ENCODE measurements around the gene KCNQ1. TPM values are rescaled to one million over a fixed set of nuclear protein-coding genes. Genes with fewer than 3 reads are reported as not detected.
A peak's percentile ranks its signal among the peaks of the same experiment; 100 is the strongest.

The KCNQ1 gene
- total and polyA plus RNA-seq, 9 of the 15 experiments (the other 6 are each of a cell fraction or from before 2014, with no cell fraction given) = 0.44 TPM; not detected in 8

DNA sequence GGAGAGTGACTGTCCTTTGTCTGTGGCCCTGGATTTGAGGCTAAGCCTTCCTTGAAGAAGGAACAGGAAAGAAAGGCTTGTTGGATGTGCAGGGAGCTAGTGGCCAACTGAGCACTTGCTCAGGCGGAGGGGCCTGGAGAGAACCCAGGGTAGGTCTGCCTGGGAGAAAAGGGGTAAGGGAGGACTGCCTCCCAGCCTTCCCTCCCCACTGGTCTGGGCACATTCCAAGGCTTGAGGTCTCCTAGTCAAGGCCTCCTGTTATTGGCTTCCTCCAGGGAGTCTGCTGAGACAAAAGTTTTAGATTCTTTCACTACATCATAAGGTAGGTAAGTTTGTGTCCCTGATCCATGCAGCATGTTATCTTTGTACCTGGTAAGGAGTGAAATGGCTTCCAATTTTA lies 239.8 kb downstream of the KCNQ1 start:
- Histone ChIP-seq H2AFZ (ENCODE audit: low read depth, low read length) (no peak overlapping the region), H3K27me3 (ENCODE audit: control insufficient read depth in 2 of 2, insufficient read depth in 2 of 2, low read length in 2 of 2) (no peaks in the 10 kb centered on the region), H3K4me2 (ENCODE audit: insufficient read depth, low read length) (no peak overlapping the region), H3K4me3 (no peak overlapping the region), H3K9ac (ENCODE audit: insufficient read depth in 1 of 2, low read depth in 2 of 2, low read length in 2 of 2) (peak overlapping the region in 1 of 2 experiments; percentile 24; a peak in 1 of 4 replicates), H3K36me3 (ENCODE audit: control insufficient read depth, insufficient read depth, low read length) (peaks cover 62% of the 10 kb centered on the region; the same call in 2 of the 3 replicates), H4K20me1 (replicated peaks; ENCODE audit: control insufficient read depth, insufficient read depth, low read length) (peaks cover 56% of the 10 kb centered on the region), H3K27ac (ENCODE audit: extremely low read depth, low read depth, low read length) (no peak overlapping the region), H3K4me1 (replicated peaks in 1 of 2; ENCODE audit: control insufficient read depth in 2 of 2, insufficient read depth in 2 of 2, low read length in 2 of 2) (peaks cover 10 to 13% of the 10 kb centered on the region in 2 experiments; a peak in 4 of 5 replicates), H3K9me3 (replicated peaks; ENCODE audit: control insufficient read depth, insufficient read depth, low read depth, low read length) (no peaks in the 10 kb centered on the region), H3K79me2 (ENCODE audit: control insufficient read depth, insufficient read depth, low read length) (peaks cover 77% of the 10 kb centered on the region), H3K9me1 (ENCODE audit: control insufficient read depth, insufficient read depth, low read length) (peaks cover 2% of the 10 kb centered on the region)
- no peak for ATAC-seq
- no TSS peak for BruUV-seq (replicated peaks)
- FAIRE-seq = no peak
- CTCF ChIA-PET (ENCODE audit: low intra/inter-chr PET ratio) = no interaction called here
- intact Hi-C loops (cut with micrococcal nuclease) = no loop called here
- POLR2A ChIA-PET = interaction anchor here (0.8 kb wide), 2 partner anchors 15 to 66 kb away, joined by 4 read pairs; partner anchors contain the start of gene KCNQ1OT1
- in situ Hi-C loops (cut with MboI) = no loop called here
- WGBS (ENCODE audit: insufficient coverage, low coverage, missing lambda C conversion rate) = no CpG with 5 or more reads among the region's 1 CpG
- DNase-seq (ENCODE audit: extremely low read depth in 1 of 4, low spot score in 3 of 4) = no peak
- no peak for TF ChIP-seq POLR3A (IDR thresholded peaks at IDR 0.05; ENCODE audit: borderline replicate concordance, extremely low read depth, insufficient read depth, insufficient read length)
- no peak for TF ChIP-seq LEF1 (IDR thresholded peaks at IDR 0.05)
- TF ChIP-seq FOXA3 (CRISPR knock-in tag; conservative IDR thresholded peaks at IDR 0.05 in 1 of 2, IDR thresholded peaks at IDR 0.05 in 1 of 2) = no peak
- TF ChIP-seq, protein P1, sequence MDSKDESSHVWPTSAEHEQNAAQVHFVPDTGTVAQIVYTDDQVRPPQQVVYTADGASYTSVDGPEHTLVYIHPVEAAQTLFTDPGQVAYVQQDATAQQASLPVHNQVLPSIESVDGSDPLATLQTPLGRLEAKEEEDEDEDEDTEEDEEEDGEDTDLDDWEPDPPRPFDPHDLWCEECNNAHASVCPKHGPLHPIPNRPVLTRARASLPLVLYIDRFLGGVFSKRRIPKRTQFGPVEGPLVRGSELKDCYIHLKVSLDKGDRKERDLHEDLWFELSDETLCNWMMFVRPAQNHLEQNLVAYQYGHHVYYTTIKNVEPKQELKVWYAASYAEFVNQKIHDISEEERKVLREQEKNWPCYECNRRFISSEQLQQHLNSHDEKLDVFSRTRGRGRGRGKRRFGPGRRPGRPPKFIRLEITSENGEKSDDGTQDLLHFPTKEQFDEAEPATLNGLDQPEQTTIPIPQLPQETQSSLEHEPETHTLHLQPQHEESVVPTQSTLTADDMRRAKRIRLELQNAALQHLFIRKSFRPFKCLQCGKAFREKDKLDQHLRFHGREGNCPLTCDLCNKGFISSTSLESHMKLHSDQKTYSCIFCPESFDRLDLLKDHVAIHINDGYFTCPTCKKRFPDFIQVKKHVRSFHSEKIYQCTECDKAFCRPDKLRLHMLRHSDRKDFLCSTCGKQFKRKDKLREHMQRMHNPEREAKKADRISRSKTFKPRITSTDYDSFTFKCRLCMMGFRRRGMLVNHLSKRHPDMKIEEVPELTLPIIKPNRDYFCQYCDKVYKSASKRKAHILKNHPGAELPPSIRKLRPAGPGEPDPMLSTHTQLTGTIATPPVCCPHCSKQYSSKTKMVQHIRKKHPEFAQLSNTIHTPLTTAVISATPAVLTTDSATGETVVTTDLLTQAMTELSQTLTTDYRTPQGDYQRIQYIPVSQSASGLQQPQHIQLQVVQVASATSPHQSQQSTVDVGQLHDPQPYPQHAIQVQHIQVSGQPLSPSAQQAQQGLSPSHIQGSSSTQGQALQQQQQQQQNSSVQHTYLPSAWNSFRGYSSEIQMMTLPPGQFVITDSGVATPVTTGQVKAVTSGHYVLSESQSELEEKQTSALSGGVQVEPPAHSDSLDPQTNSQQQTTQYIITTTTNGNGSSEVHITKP (IDR thresholded peaks at IDR 0.05; ENCODE audit: partially characterized antibody) = no peak
- no peak for TF ChIP-seq KLF10 (CRISPR knock-in tag; IDR thresholded peaks at IDR 0.05)
- TF ChIP-seq, protein P2, sequence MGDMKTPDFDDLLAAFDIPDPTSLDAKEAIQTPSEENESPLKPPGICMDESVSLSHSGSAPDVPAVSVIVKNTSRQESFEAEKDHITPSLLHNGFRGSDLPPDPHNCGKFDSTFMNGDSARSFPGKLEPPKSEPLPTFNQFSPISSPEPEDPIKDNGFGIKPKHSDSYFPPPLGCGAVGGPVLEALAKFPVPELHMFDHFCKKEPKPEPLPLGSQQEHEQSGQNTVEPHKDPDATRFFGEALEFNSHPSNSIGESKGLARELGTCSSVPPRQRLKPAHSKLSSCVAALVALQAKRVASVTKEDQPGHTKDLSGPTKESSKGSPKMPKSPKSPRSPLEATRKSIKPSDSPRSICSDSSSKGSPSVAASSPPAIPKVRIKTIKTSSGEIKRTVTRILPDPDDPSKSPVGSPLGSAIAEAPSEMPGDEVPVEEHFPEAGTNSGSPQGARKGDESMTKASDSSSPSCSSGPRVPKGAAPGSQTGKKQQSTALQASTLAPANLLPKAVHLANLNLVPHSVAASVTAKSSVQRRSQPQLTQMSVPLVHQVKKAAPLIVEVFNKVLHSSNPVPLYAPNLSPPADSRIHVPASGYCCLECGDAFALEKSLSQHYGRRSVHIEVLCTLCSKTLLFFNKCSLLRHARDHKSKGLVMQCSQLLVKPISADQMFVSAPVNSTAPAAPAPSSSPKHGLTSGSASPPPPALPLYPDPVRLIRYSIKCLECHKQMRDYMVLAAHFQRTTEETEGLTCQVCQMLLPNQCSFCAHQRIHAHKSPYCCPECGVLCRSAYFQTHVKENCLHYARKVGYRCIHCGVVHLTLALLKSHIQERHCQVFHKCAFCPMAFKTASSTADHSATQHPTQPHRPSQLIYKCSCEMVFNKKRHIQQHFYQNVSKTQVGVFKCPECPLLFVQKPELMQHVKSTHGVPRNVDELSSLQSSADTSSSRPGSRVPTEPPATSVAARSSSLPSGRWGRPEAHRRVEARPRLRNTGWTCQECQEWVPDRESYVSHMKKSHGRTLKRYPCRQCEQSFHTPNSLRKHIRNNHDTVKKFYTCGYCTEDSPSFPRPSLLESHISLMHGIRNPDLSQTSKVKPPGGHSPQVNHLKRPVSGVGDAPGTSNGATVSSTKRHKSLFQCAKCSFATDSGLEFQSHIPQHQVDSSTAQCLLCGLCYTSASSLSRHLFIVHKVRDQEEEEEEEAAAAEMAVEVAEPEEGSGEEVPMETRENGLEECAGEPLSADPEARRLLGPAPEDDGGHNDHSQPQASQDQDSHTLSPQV (IDR thresholded peaks at IDR 0.05) = no peak
- TF ChIP-seq, protein P3, sequence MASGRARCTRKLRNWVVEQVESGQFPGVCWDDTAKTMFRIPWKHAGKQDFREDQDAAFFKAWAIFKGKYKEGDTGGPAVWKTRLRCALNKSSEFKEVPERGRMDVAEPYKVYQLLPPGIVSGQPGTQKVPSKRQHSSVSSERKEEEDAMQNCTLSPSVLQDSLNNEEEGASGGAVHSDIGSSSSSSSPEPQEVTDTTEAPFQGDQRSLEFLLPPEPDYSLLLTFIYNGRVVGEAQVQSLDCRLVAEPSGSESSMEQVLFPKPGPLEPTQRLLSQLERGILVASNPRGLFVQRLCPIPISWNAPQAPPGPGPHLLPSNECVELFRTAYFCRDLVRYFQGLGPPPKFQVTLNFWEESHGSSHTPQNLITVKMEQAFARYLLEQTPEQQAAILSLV (tag; IDR thresholded peaks at IDR 0.05) = no peak
- TF ChIP-seq U2AF2 (optimal IDR thresholded peaks at IDR 0.05; ENCODE audit: low read depth, low read length) = no peak
- TF ChIP-seq THAP12 (CRISPR knock-in tag; IDR thresholded peaks at IDR 0.05) = no peak
